HCT116 (cell line): ENCODE results near the gene CDC42EP2.
A peak's percentile ranks its signal among the peaks of the same experiment; 100 is the strongest.

Experiments used
- ATF3 ChIP-seq: IDR thresholded peaks from 2 replicates; pipeline ENCODE4 v1.6.1; 2012
- CEBPB ChIP-seq: IDR thresholded peaks from 2 replicates; pipeline ENCODE4 v1.6.1; 2012; ENCODE audit warnings: low read depth
- CTCF ChIP-seq, 3 experiments: fragments of 200-600 bp in 1 of 3; sonication (generic) in 1 of 3; IDR thresholded peaks in 2 of 3; conservative IDR thresholded peaks in 1 of 3; 2 replicates each; pipeline ENCODE4 v1.5.1; 2012 to 2017; ENCODE audit warnings: low read depth in 2 of 3, low read length in 2 of 3, antibody characterized with exemption in 1 of 3, borderline replicate concordance in 1 of 3, control low read depth in 1 of 3, mild to moderate bottlenecking in 1 of 3, mixed read lengths in 1 of 3, mixed run types in 1 of 3, moderate library complexity in 1 of 3; ENCODE audit not compliant: insufficient read depth in 1 of 3
- EZH2 ChIP-seq: fragments of 200-600 bp; sonication (generic); IDR thresholded peaks from 2 replicates; pipeline ENCODE4 v1.6.1; 2017; ENCODE audit warnings: antibody characterized with exemption, mixed run types
- EZH2phosphoT487 ChIP-seq: fragments of 200-600 bp; IDR thresholded peaks from 2 replicates; pipeline ENCODE4 v1.6.1; 2018; ENCODE audit warnings: antibody characterized with exemption, borderline replicate concordance
- FOSL1 ChIP-seq: IDR thresholded peaks from 2 replicates; pipeline ENCODE4 v1.6.1; 2012; ENCODE audit warnings: low read depth
- POLR2A ChIP-seq: IDR thresholded peaks from 2 replicates; pipeline ENCODE4 v1.7.0; 2011; ENCODE audit warnings: borderline replicate concordance; ENCODE audit not compliant: insufficient read depth, insufficient read length; ENCODE audit errors: extremely low read depth
- POLR2AphosphoS5 ChIP-seq: IDR thresholded peaks from 2 replicates; pipeline ENCODE4 v1.6.1; 2011; ENCODE audit warnings: mild to moderate bottlenecking, low read depth, low read length, moderate library complexity
- RAD21 ChIP-seq: IDR thresholded peaks from 2 replicates; pipeline ENCODE4 v1.6.1; 2012; ENCODE audit warnings: low read depth, mild to moderate bottlenecking
- REST ChIP-seq: IDR thresholded peaks from 2 replicates; pipeline ENCODE4 v1.6.1; 2012; ENCODE audit warnings: low read depth
- SIN3A ChIP-seq: IDR thresholded peaks from 2 replicates; pipeline ENCODE4 v1.6.1; 2012; ENCODE audit warnings: low read depth
- YY1 ChIP-seq: IDR thresholded peaks from 2 replicates; pipeline ENCODE4 v1.6.1; 2011; ENCODE audit warnings: low read length, low read depth, moderate library complexity, mild to moderate bottlenecking; ENCODE audit not compliant: insufficient replicate concordance; ENCODE audit errors: extremely low read depth
- ZNF274 ChIP-seq: fragments of 200-500 bp; sonication (Bioruptor generic); IDR thresholded peaks from 2 replicates; pipeline ENCODE4 v1.6.1; 2014; ENCODE audit warnings: mild to moderate bottlenecking, low read depth, low read length, inconsistent platforms

- TF ChIP-seq EZH2phosphoT487 (no peak), CTCF (IDR thresholded peaks at IDR 0.05 in 2 of 3, conservative IDR thresholded peaks at IDR 0.05 in 1 of 3; ENCODE audit: borderline replicate concordance in 1 of 3, insufficient read depth in 1 of 3, low read depth in 2 of 3, low read length in 2 of 3) (no peak), POLR2AphosphoS5 (peak; percentile 92), REST (no peak), FOSL1 (no peak), POLR2A (peak; percentile 62), EZH2 (no peak), ZNF274 (no peak), SIN3A (peak; percentile 29; the same call in 1 of the 2 replicates), ATF3 (no peak), YY1 (no peak), CEBPB (no peak), RAD21 (no peak)
These were observed at the start of gene CDC42EP2 for GRCh38 chr11:65314501-65315203.
